GM19043 (cell line): Measurements from ENCODE around the gene TNFRSF9.

ENCODE experiments used
- ATAC-seq: cut with Tn5 transposase; IDR thresholded peaks from one replicate; pipeline ENCODE4 v1.9.1; 2021; ENCODE audit warnings: low read depth; ENCODE audit not compliant: unreplicated experiment

Gene TNFRSF9

GRCh38 chr1:7879228-7879627 is 61.4 kb downstream of the TNFRSF9 start:
- ATAC-seq: no peak

GRCh38 chr1:7878027-7878426 is 62.6 kb downstream of the TNFRSF9 start:
- no peak for ATAC-seq

- no peak for ATAC-seq
Measured at GRCh38 chr1:7873801-7874795, 66.5 kb downstream of the TNFRSF9 start.

GRCh38 chr1:7871136-7871535 is 69.5 kb downstream of the TNFRSF9 start:
- ATAC-seq: no peak

GRCh38 chr1:7869136-7869920 is 71.3 kb downstream of the TNFRSF9 start:
- no peak for ATAC-seq

- ATAC-seq: no peak
Measured at GRCh38 chr1:7868070-7868780, 72.4 kb downstream of the TNFRSF9 start.

GRCh38 chr1:7865978-7866377 is 74.7 kb downstream of the TNFRSF9 start:
- no peak for ATAC-seq
